ENCODE data around the gene PPP1R9B.

The PPP1R9B gene, protein sequence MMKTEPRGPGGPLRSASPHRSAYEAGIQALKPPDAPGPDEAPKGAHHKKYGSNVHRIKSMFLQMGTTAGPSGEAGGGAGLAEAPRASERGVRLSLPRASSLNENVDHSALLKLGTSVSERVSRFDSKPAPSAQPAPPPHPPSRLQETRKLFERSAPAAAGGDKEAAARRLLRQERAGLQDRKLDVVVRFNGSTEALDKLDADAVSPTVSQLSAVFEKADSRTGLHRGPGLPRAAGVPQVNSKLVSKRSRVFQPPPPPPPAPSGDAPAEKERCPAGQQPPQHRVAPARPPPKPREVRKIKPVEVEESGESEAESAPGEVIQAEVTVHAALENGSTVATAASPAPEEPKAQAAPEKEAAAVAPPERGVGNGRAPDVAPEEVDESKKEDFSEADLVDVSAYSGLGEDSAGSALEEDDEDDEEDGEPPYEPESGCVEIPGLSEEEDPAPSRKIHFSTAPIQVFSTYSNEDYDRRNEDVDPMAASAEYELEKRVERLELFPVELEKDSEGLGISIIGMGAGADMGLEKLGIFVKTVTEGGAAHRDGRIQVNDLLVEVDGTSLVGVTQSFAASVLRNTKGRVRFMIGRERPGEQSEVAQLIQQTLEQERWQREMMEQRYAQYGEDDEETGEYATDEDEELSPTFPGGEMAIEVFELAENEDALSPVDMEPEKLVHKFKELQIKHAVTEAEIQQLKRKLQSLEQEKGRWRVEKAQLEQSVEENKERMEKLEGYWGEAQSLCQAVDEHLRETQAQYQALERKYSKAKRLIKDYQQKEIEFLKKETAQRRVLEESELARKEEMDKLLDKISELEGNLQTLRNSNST

DNA sequence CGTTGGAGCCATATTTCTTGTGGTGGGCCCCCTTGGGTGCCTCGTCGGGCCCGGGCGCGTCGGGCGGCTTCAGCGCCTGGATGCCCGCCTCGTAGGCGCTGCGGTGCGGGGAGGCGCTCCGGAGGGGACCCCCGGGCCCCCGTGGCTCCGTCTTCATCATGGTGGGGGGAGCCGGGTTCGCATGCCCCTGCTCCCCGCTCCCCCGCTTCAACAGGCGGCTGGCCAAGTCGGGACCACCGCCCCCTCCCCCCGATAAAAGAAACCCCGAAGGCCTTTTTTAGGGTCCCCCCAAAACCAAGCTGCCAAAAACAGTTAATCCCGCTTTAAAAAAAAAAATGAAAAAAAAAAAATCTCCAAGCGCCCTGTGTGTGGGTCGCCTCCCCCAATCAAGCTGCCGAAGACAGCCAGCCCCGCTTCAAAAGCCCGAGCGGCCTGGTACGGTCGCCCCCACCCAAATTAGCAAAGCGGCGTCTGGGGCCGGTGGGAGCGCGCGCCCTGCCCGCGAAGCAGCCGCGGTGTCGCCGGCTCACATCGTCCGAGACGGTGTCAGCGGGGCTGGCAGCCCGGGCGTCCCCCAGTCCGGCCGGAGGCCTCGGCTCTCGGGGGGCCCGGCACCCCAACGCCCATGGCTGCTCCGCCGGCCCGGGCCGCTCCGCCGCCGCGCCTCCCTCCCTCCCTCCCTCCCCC is at the start of gene PPP1R9B:
Gene PPP1R9B, minus strand, starts transcription at position 324 of the 687 bp plus-strand sequence. Its CDS starts 164 bp downstream, at position 160.
- DNase-seq, result no peak

- DNase-seq, result peak; percentile 87
Observed at GRCh38 chr17:50199803-50200456, 49.5 kb upstream of the PPP1R9B start.

DNA sequence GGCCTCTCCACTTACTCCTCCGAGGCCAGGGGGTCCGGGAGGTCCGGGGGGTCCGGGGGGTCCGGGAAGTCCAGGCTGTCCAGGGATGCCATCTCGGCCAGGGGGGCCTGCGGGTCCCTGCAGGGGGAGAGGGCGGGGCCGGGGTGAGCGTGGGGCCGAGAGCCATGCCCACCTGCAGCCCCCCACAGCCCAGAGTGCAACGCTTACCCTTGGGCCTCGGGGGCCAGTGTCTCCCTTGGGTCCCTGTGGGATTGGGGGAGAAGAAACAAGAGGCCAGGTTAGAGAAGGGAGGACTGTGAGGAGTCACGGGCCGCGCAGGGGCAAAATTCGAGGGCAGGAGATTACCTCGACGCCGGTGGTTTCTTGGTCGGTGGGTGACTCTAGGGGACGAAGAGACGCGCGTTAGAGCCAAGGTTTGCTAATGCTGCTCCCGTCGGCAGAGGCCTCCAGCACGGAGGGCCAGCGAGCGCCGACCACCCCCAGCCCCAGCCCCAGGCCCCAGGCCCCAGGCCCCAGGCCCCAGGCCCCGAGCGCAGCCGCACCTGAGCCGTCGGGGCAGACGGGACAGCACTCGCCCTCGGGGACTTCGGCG is 48.8 kb upstream of the PPP1R9B start:
- no peak for DNase-seq

DNA sequence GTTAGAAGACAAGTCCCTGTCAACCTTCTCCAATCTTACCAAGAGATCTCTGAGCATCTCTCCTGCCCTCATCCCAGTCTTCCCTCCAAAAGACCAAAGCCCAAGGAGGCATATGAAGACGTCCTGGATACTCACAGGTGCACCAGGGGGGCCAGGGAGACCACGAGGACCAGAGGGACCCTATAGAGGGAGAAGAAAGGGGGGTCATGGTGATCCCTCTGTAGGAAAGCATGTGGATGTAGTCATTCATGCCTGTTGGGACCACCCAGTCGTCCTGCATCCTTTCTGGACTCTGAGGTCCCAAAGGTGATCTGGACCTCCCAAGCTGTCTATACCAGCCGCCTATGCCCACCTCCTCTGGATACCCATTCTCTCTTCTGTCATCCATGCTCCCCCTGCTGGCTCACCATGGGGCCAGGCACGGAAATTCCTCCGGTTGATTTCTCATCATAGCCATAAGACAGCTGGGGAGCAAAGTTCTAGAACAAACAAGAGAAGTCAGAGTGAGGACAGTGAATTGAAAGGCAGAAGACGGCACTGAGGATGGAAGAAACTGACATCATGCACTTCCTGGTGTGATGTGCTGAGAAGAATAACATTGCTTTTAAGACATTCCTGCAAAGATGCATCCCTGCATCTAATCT is 47.7 kb upstream of the PPP1R9B start:
- DNase-seq, result peak; percentile 81

DNA sequence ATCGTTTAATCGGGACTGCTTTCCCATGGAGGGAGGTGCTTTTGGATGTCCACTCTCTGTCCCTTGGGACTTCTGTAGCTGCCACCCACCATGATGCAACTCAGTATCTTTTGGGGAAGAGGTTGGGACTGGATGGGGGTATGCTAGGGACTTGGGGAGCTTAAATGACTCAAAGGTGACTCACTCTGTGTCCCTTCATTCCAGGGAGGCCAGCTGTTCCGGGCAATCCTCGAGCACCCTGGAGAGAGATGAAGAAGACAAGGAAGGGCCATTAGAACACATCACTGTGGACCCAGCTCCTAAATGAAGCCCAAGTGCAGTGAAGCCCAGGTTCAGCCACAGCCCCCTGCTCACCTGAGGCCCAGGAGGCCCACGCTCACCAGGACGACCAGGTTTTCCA is 46.3 kb upstream of the PPP1R9B start:
- no peak for DNase-seq

- DNase-seq, result no peak
Observed at GRCh38 chr17:50196036-50196435, 45.6 kb upstream of the PPP1R9B start.

- DNase-seq, result peak; percentile 9
Observed at GRCh38 chr17:50194934-50195865, 44.7 kb upstream of the PPP1R9B start.

DNA sequence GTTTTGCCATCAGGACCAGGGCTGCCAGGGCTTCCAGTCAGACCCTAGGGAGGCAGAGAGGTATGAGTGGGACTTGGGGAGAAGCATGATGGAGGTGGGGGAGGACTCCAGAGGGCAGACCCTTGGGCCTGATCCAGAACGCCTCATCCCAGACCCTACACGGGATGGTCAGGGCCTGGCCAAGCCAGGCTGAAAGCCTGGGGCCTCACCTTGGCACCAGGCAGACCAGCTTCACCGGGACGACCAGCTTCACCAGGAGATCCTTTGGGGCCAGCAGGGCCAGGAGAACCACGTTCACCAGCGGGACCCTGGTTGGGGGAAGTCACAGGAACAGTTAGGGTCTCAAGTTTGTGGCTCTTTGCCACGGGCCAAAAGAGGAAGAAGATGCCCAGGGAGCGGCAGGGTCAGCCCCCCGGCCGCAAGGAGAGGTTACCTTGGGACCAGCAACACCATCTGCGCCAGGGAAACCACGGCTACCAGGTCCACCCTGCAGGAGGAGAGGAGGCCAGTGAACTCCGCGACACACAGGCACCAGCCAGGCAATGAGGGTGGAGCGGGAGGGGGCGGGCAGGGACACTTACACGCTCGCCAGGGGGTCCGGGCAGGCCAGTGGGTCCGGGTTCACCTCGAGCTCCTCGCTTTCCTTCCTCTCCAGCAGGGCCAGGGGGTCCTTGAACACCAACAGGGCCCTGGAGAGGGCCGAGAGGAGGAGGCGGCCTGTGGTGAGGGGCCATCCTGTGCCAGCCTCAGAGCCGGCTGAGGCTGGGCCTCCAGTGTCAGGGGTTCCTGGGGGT is 43.9 kb upstream of the PPP1R9B start:
- no peak for DNase-seq

- no peak for DNase-seq
Observed at GRCh38 chr17:50192618-50193291, 42.3 kb upstream of the PPP1R9B start.

DNA sequence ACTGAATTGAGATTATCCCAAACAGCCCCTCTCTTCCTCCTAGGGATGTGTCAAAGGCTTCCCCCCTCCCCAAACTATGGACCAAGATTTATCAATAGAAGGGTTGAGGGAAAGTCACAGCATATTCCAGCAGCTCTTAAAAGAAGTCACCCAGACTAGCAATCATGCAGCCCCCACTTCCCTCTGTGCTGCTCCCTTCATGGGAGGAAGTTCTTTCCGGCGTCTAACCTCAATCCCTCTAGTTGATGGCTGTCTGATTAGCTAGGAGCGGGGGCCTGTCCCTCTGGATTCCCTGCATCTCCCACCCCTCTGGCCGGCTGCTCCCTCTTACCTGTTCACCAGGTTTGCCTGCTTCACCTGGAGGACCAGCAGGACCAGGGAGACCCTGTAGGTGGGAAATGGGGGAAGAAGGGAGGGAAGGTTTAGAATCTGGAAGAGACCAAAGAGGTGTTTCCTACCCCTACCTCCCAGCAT is 41.7 kb upstream of the PPP1R9B start:
- no peak for DNase-seq

DNA sequence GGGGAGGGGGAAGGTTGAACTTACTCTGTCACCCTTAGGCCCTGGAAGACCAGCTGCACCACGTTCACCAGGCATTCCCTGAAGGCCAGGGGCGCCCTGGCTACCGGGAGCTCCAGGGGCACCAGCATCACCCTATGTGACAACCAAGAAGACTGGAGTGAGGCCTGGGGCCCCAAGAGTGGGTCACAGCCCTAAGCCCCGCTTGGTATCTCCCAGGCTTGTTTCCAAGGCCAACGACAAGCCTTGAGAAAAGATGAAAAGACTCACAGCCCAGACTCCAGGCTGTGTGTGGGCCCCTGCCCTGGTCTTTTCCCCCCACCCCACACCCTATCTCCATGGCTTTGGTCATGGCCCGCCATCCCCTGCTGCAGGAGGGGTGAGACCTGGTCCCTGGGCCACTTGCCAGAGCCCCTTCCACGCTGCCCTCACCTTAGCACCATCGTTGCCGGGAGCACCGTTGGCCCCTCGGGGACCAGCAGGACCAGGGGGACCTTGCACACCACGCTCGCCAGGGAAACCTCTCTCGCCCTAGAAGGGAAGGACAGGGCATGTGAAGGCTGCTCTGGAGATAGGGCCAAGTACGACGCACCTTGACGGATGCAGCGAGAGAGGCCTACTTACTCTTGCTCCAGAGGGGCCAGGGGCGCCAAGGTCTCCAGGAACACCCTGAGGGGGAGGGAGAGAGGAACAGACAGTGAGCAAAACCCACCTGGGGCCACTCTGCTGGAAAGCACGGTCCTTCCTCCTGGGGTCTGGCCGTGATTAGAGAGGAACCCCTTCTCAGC is 41.1 kb upstream of the PPP1R9B start:
- no peak for DNase-seq

DNA sequence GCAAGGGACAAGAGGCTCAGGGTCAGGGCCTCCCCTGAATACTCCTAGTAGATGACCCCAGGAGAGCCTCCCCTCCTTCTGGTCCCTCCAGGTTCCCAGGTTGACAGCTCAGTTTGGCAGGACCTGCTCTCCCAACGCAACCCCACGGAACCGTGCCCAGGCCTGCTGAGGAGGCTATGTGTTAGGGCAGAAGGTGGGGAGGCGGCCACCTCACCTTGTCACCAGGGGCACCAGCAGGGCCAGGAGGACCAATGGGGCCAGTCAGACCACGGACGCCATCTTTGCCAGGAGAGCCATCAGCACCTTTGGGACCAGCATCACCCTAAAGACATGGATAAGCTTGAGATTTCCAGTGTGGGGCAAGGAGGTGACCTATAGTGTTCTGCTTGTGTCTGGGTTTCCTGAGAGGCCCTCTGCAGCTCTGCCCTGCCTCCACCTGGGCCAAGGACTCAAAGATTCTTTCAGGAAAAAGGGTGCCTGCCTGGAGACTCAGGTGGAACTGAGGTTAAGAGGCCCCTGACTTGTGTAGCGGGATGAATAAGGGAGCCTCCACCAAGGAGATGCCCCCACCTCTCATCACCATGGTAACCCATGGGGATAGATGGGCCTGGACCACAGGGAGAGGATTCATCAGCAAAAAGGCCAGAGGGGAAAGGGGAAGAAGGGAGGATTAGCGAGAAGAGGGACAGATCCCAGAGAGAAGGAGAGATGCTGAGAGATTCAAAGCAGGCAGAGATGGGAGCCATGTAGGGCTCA is 40.3 kb upstream of the PPP1R9B start:
- DNase-seq, result no peak

DNA sequence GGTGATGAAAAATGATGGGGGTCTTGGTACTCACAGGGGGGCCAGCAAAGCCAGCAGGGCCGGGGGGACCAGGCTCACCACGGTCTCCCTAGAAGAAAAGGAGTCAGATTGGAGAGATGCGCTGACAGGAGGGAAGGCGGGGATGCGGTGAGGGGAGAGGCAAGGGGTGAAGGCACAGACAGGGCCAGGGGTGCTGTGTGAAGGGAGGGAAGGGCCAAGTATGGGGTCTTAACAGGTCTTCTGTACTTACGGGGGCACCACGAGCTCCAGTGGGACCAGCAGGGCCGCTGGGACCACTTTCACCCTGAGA is 39.8 kb upstream of the PPP1R9B start:
- DNase-seq, result no peak

GRCh38 chr17:50189550-50190292 is 39.2 kb upstream of the PPP1R9B start:
- DNase-seq, result no peak

- DNase-seq, result no peak
Observed at GRCh38 chr17:50188921-50189549, 38.6 kb upstream of the PPP1R9B start.

- DNase-seq, result no peak
Observed at GRCh38 chr17:50188531-50188920, 38.0 kb upstream of the PPP1R9B start.
